Thyroid gland (tissue), 4 donors: ENCODE measurements around the gene ADGRF4.

Experiments used
- POLR2A ChIP-seq, 2 donors: fragments of 450-650 bp; IDR thresholded peaks; one replicate each; pipeline ENCODE4 v1.6.1; 2017; ENCODE audit warnings: antibody characterized with exemption in 2 of 2, mild to moderate bottlenecking in 2 of 2, moderate library complexity in 1 of 2
- TF ChIP-seq, protein P1 (sequence below), 6 experiments: fragments of 200-600 bp in 3 of 6; fragments of 450-650 bp in 3 of 6; sonication (generic) in 3 of 6; IDR thresholded peaks; one replicate each; pipeline ENCODE4 v1.5.1; 2016 to 2019; ENCODE audit warnings: antibody characterized with exemption in 6 of 6, mild to moderate bottlenecking in 2 of 6, inconsistent platforms in 1 of 6, moderate library complexity in 1 of 6

DNA sequence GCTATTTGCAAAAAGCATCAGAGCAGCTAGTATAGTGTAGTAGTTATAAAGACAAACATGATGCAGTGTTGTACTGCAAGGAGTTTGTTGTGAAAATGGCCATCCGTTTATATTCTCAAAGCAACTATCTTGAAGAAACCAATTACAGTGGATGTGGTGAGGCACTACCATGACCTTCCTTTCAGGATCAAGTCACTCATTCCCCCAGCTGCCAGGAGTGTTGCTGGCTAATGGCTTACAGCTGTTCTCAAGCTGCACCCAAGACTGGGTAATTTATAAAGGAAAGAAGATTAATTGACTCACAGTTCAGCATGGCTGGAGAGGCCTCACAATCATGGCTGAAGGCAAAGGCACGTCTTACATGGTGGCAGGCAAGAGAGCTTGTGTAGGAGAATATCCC lies 29.0 kb downstream of the ADGRF4 start:
- TF ChIP-seq, protein P1, sequence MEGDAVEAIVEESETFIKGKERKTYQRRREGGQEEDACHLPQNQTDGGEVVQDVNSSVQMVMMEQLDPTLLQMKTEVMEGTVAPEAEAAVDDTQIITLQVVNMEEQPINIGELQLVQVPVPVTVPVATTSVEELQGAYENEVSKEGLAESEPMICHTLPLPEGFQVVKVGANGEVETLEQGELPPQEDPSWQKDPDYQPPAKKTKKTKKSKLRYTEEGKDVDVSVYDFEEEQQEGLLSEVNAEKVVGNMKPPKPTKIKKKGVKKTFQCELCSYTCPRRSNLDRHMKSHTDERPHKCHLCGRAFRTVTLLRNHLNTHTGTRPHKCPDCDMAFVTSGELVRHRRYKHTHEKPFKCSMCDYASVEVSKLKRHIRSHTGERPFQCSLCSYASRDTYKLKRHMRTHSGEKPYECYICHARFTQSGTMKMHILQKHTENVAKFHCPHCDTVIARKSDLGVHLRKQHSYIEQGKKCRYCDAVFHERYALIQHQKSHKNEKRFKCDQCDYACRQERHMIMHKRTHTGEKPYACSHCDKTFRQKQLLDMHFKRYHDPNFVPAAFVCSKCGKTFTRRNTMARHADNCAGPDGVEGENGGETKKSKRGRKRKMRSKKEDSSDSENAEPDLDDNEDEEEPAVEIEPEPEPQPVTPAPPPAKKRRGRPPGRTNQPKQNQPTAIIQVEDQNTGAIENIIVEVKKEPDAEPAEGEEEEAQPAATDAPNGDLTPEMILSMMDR (IDR thresholded peaks at IDR 0.05) = no peak
- TF ChIP-seq POLR2A (IDR thresholded peaks at IDR 0.05) = no peak
